HG03378 (cell line): ENCODE measurements around the gene NCF2.

ENCODE experiments used
- ATAC-seq: cut with Tn5 transposase; IDR thresholded peaks from one replicate; pipeline ENCODE4 v1.9.1; 2021; ENCODE audit warnings: mild to moderate bottlenecking, moderate library complexity; ENCODE audit not compliant: unreplicated experiment

The NCF2 gene

GRCh38 chr1:183585038-183585437 is 5.2 kb downstream of the NCF2 start:
- no peak for ATAC-seq

DNA sequence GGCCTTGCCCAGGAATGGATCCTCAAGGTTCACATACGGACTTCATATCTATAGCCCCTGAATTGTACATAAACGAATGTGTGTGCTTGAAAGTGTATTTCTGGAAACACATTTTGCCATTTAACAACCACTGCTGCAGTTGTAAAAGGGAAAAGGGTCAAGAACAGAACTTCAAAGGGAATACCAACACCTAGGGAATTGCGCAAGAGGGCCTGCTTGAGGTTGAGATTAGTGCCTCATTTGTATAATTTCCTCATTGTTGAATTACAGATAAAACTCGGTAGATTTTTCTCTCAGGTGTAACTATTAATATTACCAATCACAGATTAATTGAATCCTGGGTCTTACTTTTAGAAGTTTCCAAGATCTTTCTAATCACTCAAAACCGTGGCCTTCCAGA is 6.1 kb downstream of the NCF2 start:
- ATAC-seq = no peak

DNA sequence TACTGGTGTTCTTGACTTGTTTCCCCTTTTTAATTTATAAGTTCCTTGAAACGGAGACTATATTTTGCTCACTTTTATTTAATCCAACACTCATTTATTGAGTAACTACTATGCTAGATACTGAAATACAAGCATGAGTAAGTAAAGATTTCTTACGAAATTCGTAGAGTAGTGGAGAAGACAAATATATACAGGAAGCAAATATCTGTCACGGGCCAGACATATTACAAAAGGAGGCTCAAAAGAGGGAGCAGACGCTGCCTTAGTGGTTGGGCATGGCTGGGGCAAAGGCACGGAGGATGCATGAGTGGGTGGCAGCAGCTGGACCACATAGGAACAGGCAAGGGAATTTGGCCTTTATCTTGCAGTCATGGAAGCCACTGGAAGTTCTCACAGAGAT is 6.8 kb downstream of the NCF2 start:
- ATAC-seq = no peak

DNA sequence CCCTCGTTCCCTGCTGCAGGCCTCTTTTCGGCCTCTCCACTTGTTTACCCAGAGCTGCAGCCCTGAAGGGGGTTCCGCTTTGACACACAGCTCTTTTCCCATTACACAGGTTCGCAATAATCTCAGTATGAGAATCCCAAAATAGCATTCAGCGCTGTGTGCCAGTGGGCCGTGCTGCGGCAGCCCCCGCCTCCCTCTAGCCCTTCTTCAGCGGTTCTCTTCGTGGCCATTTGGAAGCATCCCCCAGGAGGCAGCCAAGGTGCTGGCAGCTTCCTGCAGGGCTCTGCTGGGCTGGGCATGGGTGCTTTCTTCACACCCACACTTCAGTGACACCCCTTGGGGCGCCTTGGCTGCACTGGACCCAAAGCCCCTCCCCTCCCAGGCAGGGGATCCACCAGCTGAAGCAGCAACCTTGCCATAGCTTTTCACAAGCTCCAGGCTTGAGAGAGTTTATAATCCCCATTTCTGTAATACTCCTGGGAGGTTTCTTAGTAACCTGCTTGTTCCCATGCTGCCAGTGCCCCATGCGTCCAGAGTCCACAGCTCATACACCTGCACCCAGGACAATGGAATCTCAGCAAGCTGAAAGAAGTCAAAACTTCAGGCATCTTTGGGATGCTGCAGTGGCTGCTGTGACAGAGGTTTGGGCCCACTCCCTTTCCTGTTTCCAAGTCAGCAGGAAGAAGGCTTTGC is 8.1 kb downstream of the NCF2 start:
- ATAC-seq = no peak

DNA sequence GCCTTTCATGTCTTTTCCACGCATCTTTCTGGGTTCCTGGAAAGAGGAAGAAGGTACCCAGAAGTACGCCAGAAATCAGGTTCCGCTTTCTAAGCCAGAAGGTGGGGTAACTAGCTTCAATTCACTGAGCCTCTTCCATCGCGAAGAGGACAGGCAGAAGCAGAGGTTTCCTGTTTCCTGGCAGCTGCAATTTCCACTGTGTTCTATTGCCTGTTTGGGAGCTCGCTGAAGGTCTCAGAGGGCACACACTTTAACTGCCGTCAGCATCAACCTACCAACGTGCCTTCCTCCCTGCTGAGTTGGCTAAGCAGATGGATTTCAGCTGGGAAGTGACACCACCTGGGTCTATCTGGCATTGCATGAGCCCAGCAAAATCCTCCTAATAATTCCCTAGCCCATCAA is 10.0 kb downstream of the NCF2 start:
- ATAC-seq = no peak

- no peak for ATAC-seq
Observed at GRCh38 chr1:183578856-183579255, 11.4 kb downstream of the NCF2 start.

GRCh38 chr1:183577897-183578465 is 12.3 kb downstream of the NCF2 start:
- ATAC-seq = no peak

GRCh38 chr1:183576537-183576936 is 13.7 kb downstream of the NCF2 start:
- ATAC-seq = no peak

GRCh38 chr1:183575606-183576005 is 14.7 kb downstream of the NCF2 start:
- no peak for ATAC-seq

GRCh38 chr1:183572721-183573120 is 17.5 kb downstream of the NCF2 start:
- no peak for ATAC-seq

DNA sequence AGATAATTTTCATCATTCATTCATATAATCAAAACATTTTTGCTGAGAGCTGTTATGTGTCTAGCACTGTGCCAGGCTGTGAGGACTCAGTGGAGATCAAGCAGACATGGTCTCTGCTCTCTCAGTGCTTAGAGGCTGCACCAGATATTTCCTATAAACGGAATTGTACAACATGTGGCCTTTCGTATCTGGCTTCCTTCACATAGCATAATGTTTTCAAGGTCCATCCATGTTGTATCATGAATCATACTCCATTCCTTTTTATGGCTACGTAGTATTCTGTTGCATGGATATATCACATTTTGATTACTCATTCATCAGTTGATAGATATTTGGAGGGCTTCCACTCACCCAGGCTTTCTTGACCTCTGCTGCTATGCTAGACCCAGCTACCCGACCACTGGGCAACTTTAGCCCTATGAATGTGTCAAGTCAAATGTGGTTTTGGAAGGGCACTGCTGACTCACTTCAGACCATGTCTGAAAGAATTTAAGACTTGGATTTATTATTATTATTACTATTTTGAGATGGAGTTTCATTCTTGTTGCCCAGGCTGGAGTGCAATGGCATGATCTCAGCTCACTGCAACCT is 18.5 kb downstream of the NCF2 start:
- ATAC-seq = no peak

DNA sequence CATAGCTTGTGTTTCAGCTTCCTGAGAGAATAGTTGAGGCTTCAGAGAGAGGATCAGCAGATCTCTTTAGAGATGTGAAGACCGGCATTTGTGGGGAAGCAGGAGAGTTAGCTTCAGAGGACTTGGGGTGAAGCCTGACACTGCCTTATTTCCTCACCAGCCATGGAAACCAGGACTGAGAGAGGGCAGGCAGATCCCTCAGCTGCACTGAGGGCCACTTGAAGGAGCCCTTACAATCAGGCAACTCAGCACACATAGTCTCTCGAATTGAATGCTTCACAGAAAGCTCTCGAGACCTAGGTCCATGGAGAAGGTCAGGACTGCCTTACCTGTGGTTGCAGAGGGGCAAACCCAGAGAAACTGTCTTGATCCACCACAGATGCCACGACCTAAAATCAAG is 19.8 kb downstream of the NCF2 start:
- no peak for ATAC-seq

DNA sequence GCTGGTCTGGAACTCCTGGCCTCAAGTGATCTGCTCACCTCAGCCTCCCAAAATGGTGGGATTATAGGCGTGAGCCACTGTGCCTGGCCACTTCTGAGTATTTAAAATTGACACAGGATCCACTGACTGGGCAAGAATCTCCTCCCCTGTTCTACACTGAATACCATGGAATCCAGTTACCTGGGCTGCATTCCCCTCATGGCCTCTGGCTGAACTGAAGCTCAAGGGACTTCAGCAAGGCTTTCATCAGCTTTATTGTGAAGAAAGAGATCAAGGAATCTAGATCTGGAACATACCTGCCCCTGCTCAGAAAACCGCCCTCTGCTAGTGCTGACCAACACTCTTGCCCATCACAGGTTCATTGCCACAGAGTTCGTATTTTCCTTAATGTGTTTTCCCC is 20.5 kb downstream of the NCF2 start:
- ATAC-seq = no peak

DNA sequence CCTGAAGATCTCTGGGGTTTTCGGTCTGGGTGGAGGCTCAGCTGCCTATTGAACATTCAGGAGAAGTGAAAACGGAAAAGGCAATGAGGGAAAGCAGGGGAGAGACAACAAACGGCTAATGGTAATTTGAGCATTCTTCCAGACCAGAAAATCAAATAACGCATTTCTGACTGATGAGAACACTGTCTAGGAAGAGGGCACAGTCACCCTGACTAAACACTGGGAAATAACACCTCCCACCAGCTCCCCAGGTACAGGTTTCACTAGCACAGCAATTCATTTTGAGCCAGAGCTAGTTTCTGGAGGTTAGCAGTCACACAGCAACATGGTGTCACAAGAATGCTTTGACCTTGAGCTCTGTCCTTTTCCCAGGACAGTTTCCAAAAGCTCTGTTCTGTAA is 21.1 kb downstream of the NCF2 start:
- no peak for ATAC-seq

DNA sequence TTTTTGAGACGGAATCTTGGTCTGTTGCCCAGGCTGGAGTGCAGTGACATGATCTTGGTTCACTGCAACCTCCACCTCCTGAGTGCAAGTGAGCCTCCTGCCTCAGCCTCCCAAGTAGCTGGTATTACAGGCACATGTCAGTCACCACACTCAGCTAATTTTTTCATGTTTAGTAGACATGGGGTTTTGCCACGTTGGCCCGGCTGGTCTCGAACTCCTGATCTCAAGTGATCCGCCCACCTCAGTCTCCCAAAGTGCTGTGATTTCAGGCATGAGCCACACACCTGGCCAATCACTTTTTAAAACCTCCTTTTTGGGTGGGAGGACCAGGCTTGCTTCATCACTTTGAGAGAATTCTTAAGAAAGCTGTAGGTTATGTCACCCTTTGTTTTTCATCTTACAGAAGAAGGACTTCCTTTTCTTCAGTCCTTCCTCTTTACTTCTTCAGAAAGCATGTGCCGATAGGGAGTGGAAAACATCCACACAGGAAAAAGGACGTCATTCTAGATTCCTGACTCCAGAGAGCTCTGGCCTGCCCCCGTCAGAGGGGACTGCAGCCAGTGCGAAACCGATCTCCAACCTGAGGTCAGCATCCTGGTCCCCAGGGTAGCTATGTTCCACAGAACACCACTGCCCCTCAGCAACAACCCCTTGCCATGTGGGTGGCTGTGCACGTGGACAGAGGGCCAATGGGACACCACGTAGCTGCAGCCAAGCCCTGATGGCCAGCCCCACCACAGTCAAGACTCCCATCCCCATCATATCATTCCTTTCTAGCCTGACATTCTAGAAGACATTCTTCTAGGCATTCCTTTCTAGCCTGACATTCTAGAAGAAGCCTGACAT is 21.9 kb downstream of the NCF2 start:
- ATAC-seq = no peak

GRCh38 chr1:183567584-183567983 is 22.7 kb downstream of the NCF2 start:
- ATAC-seq = peak; percentile 70

DNA sequence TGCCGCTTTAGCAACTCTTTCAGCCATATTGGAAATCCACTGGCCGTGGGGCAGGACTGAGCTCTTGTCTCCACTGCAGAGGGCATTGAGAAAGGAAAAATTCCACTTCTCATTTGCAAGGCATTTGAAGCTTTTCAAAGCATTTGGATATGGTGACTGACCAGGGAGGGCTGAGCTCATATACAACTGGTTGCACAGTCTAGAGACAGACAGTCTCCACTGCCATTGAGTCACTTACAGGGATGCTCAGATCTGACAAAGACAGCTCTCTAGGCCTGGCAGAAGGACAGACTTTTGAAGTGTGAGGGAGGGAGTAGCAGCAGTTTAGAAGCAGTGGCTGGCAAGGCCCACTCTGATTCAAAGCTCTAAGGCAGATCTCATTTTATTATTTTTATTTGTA is 24.2 kb downstream of the NCF2 start:
- ATAC-seq = no peak

DNA sequence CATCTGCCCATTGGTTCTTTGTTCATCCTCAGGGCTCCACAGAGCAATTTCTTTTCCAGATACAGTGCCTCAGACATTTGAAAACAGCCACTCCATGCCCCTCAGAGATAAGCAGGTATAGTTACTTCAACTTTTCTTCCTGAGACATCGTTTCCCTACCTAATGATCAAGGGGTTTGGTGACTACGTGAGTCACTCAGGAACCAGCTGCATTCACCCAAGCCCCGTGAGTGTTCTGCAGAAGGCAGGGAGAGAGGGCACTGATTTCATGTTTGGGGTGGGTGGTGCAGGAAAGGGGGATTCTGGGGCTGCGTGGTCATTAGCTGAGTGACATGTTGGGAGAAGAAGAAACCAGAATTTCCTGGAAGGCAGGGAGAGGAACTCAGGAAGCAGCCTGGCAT is 25.0 kb downstream of the NCF2 start:
- no peak for ATAC-seq

DNA sequence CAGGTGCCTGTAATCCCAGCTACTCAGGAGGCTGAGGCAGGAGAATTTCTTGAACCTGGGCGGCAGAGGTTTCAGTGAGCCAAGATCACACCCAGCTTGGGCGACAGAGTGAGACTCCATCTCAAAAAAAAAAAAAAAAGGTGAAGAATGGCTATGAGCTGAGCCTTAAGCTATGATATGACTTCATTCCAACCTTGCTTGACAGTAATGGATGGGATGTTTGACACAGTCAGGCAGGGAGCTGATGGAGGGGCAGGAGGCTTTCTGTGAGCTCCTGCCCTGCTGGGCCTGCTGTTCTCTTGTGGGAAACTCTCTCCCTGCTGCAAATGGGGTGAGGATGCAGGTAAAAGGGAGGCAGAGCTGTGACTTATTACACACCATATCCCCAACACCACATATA is 27.6 kb downstream of the NCF2 start:
- ATAC-seq = no peak

- ATAC-seq = no peak
Observed at GRCh38 chr1:183559061-183559460, 31.2 kb downstream of the NCF2 start.

GRCh38 chr1:183554577-183554976 is 35.7 kb downstream of the NCF2 start:
- ATAC-seq = no peak

DNA sequence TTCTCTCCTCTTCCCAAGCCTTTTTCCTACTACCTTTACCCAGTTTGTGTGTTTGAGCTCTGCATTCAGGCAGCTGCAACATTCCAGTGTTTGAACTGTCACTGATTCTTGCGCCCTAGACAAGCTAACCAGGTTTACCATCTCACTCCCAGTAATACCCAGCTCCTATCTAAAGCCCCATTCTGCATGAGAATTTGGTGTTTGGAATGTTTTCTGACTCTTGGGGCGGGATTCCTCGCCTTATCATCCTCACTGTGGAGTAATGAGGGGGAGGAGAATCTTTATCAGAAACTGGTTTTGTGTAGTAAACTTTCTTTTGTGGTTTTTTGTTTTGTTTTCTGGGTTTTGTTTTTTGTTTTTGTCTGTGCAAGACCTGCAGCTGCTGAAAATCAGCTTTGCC is 36.5 kb downstream of the NCF2 start:
- ATAC-seq = no peak
